Panc1 (cell line): Measurements from ENCODE around the gene DNM3. TPM values are rescaled to one million over a fixed set of nuclear protein-coding genes. Genes with fewer than 3 reads are reported as not detected.

ENCODE experiments used
- ATAC-seq: fragments of 200-7000 bp; cut with Tn5 transposase; 2 replicates; pipeline ENCODE4 v1.9.1; 2020; ENCODE audit warnings: mild to moderate bottlenecking, moderate library complexity
- BruUV-seq: library from RNA; stranded (reverse); fragments of 400-500 nt; replicated peaks from 2 replicates; lab custom pipeline; 2021; lab: Mats Ljungman, UMichigan
- CTCF ChIA-PET: fragments of 300-600 bp; sonication (Branson Sonifier 250); formaldehyde crosslinking; loops from one replicate; lab custom pipeline; 2022; ENCODE audit warnings: antibody characterized with exemption; lab: Charles Lee
- POLR2A ChIA-PET: fragments of 300-600 bp; sonication (Branson Sonifier 250); formaldehyde crosslinking; loops from one replicate; lab custom pipeline; 2022; ENCODE audit warnings: antibody characterized with exemption; lab: Charles Lee
- DNase-seq: peaks from one replicate; pipeline ENCODE4 v3.0.0-alpha.2; 2010; ENCODE audit warnings: low read depth, low spot score
- H3K27ac ChIP-seq: 2 replicates; pipeline ENCODE4 v1.5.1; 2011; ENCODE audit warnings: mild to moderate bottlenecking, low read length, inconsistent platforms
- H3K27me3 ChIP-seq: fragments of 200-500 bp; sonication (Bioruptor generic); 2 replicates; pipeline ENCODE4 v1.6.0; 2014; ENCODE audit warnings: low read length, inconsistent platforms; ENCODE audit not compliant: control insufficient read depth, insufficient read depth
- H3K36me3 ChIP-seq: fragments of 200-500 bp; sonication (Bioruptor generic); 2 replicates; pipeline ENCODE4 v1.5.1; 2014; ENCODE audit warnings: inconsistent platforms, mild to moderate bottlenecking, low read length, moderate library complexity; ENCODE audit not compliant: control insufficient read depth, insufficient read depth
- H3K4me1 ChIP-seq: 2 replicates; pipeline ENCODE4 v1.5.1; 2011; ENCODE audit warnings: inconsistent platforms, mild to moderate bottlenecking, low read length, moderate library complexity; ENCODE audit not compliant: control insufficient read depth, insufficient read depth
- H3K4me3 ChIP-seq, 2 experiments: 2 replicates each; pipeline ENCODE4 v1.5.1; 2011 to 2012; ENCODE audit warnings: low read depth in 2 of 2, low read length in 2 of 2, mild to moderate bottlenecking in 2 of 2, inconsistent platforms in 1 of 2, moderate library complexity in 1 of 2
- H3K9me3 ChIP-seq: fragments of 200-500 bp; sonication (Bioruptor generic); 2 replicates; pipeline ENCODE4 v1.5.1; 2014; ENCODE audit warnings: low read depth, mild to moderate bottlenecking, inconsistent platforms, low read length, moderate library complexity; ENCODE audit not compliant: control insufficient read depth, insufficient read depth
- POLR2AphosphoS5 ChIP-seq: IDR thresholded peaks from 2 replicates; pipeline ENCODE4 v1.6.1; 2012; ENCODE audit warnings: mild to moderate bottlenecking, low read depth, low read length, moderate library complexity
- SIN3A ChIP-seq: IDR thresholded peaks from 2 replicates; pipeline ENCODE4 v1.6.1; 2012; ENCODE audit warnings: low read depth, mild to moderate bottlenecking, low read length, moderate library complexity, borderline replicate concordance; ENCODE audit not compliant: insufficient read depth
- TCF7L2 ChIP-seq: IDR thresholded peaks from 2 replicates; pipeline ENCODE4 v1.6.1; 2011; ENCODE audit warnings: mild to moderate bottlenecking, low read depth, low read length, inconsistent platforms
- in situ Hi-C: cut with HindIII; loops from 2 replicates; pipeline ENCODE4 v1.10.0; 2016; ENCODE audit warnings: low sequenced_read_pairs, low pct_unique_long_range_greater_than_20kb
- intact Hi-C: fragments of 100-400 bp; cut with micrococcal nuclease; formaldehyde crosslinking; loops from one replicate; pipeline ENCODE4 v1.10.0; 2022; ENCODE audit not compliant: unreplicated experiment
- total RNA-seq: library from RNA; stranded (reverse); gene quantifications from one replicate; pipeline ENCODE4 v1.2.1, GENCODE V29; 2021; ENCODE audit not compliant: unreplicated experiment
- TF ChIP-seq, protein P1 (sequence below), 2 experiments: IDR thresholded peaks; 2 replicates each; pipeline ENCODE4 v1.6.1; 2011 to 2012; ENCODE audit warnings: low read depth in 2 of 2, control low read depth in 1 of 2, low read length in 1 of 2, mild to moderate bottlenecking in 1 of 2, moderate library complexity in 1 of 2; ENCODE audit not compliant: insufficient read depth in 1 of 2
- TF ChIP-seq, protein P2 (sequence below): fragments of 450-650 bp; IDR thresholded peaks from 2 replicates; pipeline ENCODE4 v1.5.1; 2017; ENCODE audit warnings: mild to moderate bottlenecking

The DNM3 gene
- total RNA-seq, 1 experiment from 2014 or later: 0.46 TPM

DNA sequence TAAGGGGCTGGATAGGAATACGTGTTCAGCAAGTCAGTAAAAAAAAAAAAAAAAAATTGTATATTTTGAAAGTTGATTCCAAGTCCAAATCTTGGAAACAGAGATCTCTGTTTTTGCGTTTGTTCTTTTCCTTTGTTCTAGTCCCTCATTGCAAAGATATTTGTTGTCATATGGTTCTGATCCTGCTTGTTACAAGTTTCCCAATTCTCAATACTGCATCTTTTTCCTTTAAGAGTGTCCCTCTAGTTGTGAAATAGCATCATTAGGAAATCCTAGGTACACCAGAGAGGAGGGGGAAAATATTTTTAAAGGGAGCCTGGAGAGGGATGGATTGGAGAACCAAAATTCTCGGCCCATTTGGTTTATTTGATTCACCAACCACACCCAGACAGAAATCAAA is 426.9 kb downstream of the DNM3 start:
- ChIA-PET CTCF (no interaction called here), POLR2A (no interaction called here)
- no peak for ATAC-seq
- TF ChIP-seq SIN3A: no peak
- TF ChIP-seq, protein P1, sequence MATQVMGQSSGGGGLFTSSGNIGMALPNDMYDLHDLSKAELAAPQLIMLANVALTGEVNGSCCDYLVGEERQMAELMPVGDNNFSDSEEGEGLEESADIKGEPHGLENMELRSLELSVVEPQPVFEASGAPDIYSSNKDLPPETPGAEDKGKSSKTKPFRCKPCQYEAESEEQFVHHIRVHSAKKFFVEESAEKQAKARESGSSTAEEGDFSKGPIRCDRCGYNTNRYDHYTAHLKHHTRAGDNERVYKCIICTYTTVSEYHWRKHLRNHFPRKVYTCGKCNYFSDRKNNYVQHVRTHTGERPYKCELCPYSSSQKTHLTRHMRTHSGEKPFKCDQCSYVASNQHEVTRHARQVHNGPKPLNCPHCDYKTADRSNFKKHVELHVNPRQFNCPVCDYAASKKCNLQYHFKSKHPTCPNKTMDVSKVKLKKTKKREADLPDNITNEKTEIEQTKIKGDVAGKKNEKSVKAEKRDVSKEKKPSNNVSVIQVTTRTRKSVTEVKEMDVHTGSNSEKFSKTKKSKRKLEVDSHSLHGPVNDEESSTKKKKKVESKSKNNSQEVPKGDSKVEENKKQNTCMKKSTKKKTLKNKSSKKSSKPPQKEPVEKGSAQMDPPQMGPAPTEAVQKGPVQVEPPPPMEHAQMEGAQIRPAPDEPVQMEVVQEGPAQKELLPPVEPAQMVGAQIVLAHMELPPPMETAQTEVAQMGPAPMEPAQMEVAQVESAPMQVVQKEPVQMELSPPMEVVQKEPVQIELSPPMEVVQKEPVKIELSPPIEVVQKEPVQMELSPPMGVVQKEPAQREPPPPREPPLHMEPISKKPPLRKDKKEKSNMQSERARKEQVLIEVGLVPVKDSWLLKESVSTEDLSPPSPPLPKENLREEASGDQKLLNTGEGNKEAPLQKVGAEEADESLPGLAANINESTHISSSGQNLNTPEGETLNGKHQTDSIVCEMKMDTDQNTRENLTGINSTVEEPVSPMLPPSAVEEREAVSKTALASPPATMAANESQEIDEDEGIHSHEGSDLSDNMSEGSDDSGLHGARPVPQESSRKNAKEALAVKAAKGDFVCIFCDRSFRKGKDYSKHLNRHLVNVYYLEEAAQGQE (IDR thresholded peaks at IDR 0.05; ENCODE audit: insufficient read depth in 1 of 2, low read depth in 2 of 2, low read length in 1 of 2): no peak
- TF ChIP-seq, protein P2, sequence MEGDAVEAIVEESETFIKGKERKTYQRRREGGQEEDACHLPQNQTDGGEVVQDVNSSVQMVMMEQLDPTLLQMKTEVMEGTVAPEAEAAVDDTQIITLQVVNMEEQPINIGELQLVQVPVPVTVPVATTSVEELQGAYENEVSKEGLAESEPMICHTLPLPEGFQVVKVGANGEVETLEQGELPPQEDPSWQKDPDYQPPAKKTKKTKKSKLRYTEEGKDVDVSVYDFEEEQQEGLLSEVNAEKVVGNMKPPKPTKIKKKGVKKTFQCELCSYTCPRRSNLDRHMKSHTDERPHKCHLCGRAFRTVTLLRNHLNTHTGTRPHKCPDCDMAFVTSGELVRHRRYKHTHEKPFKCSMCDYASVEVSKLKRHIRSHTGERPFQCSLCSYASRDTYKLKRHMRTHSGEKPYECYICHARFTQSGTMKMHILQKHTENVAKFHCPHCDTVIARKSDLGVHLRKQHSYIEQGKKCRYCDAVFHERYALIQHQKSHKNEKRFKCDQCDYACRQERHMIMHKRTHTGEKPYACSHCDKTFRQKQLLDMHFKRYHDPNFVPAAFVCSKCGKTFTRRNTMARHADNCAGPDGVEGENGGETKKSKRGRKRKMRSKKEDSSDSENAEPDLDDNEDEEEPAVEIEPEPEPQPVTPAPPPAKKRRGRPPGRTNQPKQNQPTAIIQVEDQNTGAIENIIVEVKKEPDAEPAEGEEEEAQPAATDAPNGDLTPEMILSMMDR: no peak
- no peak for TF ChIP-seq TCF7L2
- TF ChIP-seq POLR2AphosphoS5: no peak
- Histone ChIP-seq H3K9me3 (no peaks in the 10 kb centered on the region), H3K4me3 (no peak overlapping the region), H3K36me3 (no peaks in the 10 kb centered on the region), H3K27ac (peak overlapping the region; percentile 78; the same call in 1 of the 2 replicates), H3K4me1 (peaks cover 19% of the 10 kb centered on the region), H3K27me3 (no peaks in the 10 kb centered on the region)
- intact Hi-C loops (no loop called here), in situ Hi-C loops (no loop called here)
- no peak for DNase-seq
- BruUV-seq: no TSS peak

DNA sequence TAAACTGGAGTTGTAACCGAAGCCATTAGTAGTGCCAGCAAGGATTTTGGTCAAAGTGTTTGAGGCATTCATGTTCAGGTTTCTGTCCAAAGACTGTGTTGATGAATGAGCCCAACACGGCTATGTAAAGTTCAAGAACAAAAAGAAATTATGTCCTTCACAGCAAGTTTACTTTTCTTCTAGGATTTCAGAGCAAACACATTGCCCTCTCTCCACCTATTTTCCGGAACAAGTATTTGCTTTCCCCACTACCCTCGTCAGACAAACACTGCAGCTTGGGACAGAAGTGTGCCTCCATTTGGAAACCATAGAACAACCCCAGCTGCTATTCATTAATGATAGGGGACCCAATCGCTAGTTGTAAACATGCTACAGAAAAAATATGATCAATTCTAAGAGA is 427.8 kb downstream of the DNM3 start:
- H3K27ac ChIP-seq: peak overlapping the region; percentile 78; the same call in 1 of the 2 replicates

More for the DNA sequence above, 427.8 kb downstream of the DNM3 start:
- ChIA-PET POLR2A (interaction anchor here (0.6 kb wide), 1 partner anchor 39 kb away, joined by 8 read pairs; no protein-coding TSS in a partner anchor), CTCF (no interaction called here)
- no peak for TF ChIP-seq TCF7L2
- no peak for TF ChIP-seq SIN3A
- TF ChIP-seq, protein P1 (IDR thresholded peaks at IDR 0.05; ENCODE audit: insufficient read depth in 1 of 2, low read depth in 2 of 2, low read length in 1 of 2): no peak
- TF ChIP-seq POLR2AphosphoS5: no peak
- TF ChIP-seq, protein P2: no peak
- no peaks in the 10 kb centered on the region for H3K9me3 ChIP-seq
- no peaks in the 10 kb centered on the region for H3K36me3 ChIP-seq
- BruUV-seq: no TSS peak
- ATAC-seq (no peak), DNase-seq (no peak)
- in situ Hi-C loops: no loop called here
- H3K27me3 ChIP-seq: no peaks in the 10 kb centered on the region
- H3K4me3 ChIP-seq: no peak overlapping the region
- H3K4me1 ChIP-seq: peaks cover 19% of the 10 kb centered on the region
- intact Hi-C loops: no loop called here
